OCI-LY3 (cell line): Measurements from ENCODE around the gene FHOD1.

ENCODE experiments used
- CTCF ChIP-seq: fragments of 200-600, 300-600 bp; sonication (generic); IDR thresholded peaks from 2 replicates; pipeline ENCODE4 v1.5.1; 2014; ENCODE audit warnings: antibody characterized with exemption, low read length, low read depth
- EZH2phosphoT487 ChIP-seq: fragments of 200-600 bp; shearing (Covaris generic); IDR thresholded peaks from 2 replicates; pipeline ENCODE4 v1.6.1; 2018; ENCODE audit warnings: antibody characterized with exemption, mixed run types, low read depth

DNA sequence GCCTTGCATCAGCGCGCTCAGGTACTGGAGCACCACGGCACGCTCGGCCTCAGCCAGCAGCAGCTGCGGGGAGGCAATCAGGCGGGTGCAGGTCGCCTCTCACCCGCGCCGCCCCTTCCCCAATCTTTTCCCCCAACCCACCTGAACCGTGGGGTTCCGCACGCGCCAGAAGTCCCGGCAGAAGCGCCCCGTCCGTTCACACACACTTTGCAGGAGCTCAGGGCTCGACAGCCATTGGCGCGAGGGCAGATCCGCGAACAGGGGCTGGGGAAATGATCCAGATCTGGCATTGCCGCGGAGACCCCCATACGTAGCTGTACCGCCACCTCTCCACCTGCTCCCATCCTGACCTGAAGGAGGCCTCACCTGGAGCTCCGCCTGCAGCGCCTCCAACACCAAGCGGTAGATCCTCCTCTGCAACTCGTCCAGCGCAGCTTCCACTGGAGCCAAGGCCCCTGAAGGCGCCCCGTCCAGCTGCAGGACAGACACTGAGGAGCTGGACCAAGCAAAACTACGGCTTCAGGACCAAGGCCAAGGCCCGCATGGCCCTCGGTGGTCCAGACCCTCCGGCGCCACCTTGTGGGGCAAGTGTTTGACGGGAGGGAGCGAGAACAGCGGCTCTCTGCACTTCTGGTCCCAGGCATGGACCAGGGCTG is 62.2 kb downstream of the FHOD1 start:
- TF ChIP-seq CTCF (peak; percentile 85), EZH2phosphoT487 (no peak)
